ENCODE measurements around the gene PRKN.
"Not testable (repeated sequence)": the region's sequence is repeated elsewhere in the genome, so short reads cannot be mapped to it uniquely, and the experiment has no call there.

Gene PRKN

DNA sequence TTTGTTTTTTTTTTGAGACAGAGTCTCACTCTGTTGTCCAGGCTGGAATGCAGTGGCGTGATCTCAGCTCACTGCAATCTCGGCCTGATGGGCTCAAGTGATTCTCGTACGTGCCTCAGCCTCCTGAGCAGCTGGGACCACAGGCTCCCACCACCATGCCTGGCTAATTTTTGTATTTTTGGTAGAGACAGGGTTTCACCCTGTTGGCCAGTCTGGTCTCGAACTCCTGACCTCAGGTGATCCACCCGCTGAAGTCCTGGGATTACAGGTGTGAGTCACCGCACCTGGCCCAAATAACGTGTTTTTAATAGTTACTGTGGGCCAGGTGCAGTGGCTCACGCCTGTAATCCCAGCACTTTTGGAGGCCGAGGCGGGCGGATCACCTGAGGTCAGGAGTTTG lies 876.1 kb downstream of the PRKN start:
- 86 to 98% methylated on average over 12 of the region's 12 CpGs for whole genome bisulfite sequencing, 2 experiments (ENCODE audit: insufficient coverage in 2 of 2)

DNA sequence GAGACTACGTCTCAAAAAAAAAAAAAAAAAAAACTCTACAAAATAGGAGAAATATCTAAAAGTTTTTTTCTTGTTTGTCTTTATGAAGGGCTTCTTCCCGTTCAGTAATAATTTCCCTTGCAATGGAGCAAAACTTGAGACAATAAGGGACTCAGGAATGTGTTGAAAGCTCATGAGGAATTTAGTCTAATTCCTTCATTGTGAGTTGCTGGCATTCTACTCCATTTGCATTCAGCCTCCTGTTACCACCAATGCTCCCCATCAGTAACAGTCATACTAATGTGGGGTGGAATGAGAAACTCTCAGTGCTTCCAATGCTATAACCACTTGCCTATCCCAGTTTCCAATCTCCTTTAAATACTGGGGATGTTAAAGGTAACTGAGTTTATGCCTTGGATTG lies 877.0 kb downstream of the PRKN start:
- no CpG with 5 or more reads among the region's 2 CpGs for WGBS, 2 experiments (ENCODE audit: insufficient coverage in 2 of 2)
- H3K4me1 ChIP-seq (ENCODE audit: control insufficient read depth, insufficient read depth, low read length, poor library complexity, severe bottlenecking), result no peaks in the 10 kb centered on the region

More for the DNA sequence above, 876.1 kb downstream of the PRKN start:
- not testable (repeated sequence) for H3K9me3 ChIP-seq (ENCODE audit: control insufficient read depth, low read length); H3K27ac ChIP-seq (ENCODE audit: low read depth, low read length, severe bottlenecking); H3K4me1 ChIP-seq (ENCODE audit: control insufficient read depth, insufficient read depth, low read length, poor library complexity, severe bottlenecking); H3K4me3 ChIP-seq (ENCODE audit: extremely low read depth, insufficient read depth, low read length, poor library complexity, severe bottlenecking); H3K36me3 ChIP-seq (ENCODE audit: control insufficient read depth, insufficient read depth, low read length)

DNA sequence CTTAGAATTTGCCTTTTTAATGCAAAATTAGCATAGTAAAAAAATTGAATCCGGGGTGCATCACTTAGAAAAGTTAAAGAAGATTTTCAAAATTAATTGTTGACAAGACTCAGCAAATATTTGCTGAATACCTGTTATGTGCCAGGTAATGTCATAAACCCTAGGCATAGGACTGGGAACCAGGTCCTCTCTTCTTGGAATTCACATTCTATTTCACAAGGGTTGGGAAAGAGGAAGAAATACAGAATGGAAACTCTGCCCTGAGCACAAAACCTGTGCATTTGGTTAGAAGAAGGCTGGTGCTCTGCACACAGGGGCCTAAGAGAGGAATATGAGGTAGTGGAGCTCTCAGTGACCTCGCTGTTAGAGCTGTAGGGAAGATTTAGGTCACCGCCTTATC lies 879.9 kb downstream of the PRKN start:
- no peaks in the 10 kb centered on the region for H3K36me3 ChIP-seq (ENCODE audit: control insufficient read depth, insufficient read depth, low read length)

More for the DNA sequence above, 877.0 kb downstream of the PRKN start:
- H3K9me3 ChIP-seq (ENCODE audit: control insufficient read depth, low read length), result no peaks in the 10 kb centered on the region
- H3K4me3 ChIP-seq (ENCODE audit: extremely low read depth, insufficient read depth, low read length, poor library complexity, severe bottlenecking), result no peak overlapping the region
- H3K27ac ChIP-seq (ENCODE audit: low read depth, low read length, severe bottlenecking), result no peak overlapping the region
- no peaks in the 10 kb centered on the region for H3K36me3 ChIP-seq (ENCODE audit: control insufficient read depth, insufficient read depth, low read length)

DNA sequence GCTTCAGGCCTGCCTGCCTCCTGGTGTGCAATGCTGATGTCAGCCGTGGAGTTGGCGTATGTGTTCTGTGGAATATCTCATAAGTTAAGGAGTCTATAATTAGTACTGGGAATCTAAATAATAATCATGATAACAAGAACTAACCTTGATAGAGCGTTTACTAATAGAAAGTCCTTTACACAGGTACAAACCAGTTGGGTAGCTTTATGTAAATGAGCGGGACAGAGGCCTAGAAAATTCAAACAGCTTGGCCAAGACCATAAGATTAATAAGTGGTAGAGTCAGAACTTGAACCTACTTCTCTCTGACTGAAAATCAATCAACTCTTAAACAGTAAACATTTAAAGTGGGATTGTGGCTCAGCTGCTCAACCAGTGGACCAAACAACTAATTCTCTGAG lies 882.8 kb downstream of the PRKN start:
- Histone ChIP-seq H3K36me3 (ENCODE audit: control insufficient read depth, insufficient read depth, low read length) (no peaks in the 10 kb centered on the region), H3K4me1 (ENCODE audit: control insufficient read depth, insufficient read depth, low read length, poor library complexity, severe bottlenecking) (no peaks in the 10 kb centered on the region), H3K4me3 (ENCODE audit: extremely low read depth, insufficient read depth, low read length, poor library complexity, severe bottlenecking) (no peak overlapping the region), H3K27ac (ENCODE audit: low read depth, low read length, severe bottlenecking) (no peak overlapping the region), H3K9me3 (ENCODE audit: control insufficient read depth, low read length) (no peaks in the 10 kb centered on the region)
- no CpG with 5 or more reads among the region's 4 CpGs for WGBS, 2 experiments (ENCODE audit: insufficient coverage in 2 of 2)

More for the DNA sequence above, 879.9 kb downstream of the PRKN start:
- Histone ChIP-seq H3K4me3 (ENCODE audit: extremely low read depth, insufficient read depth, low read length, poor library complexity, severe bottlenecking) (no peak overlapping the region), H3K9me3 (ENCODE audit: control insufficient read depth, low read length) (no peaks in the 10 kb centered on the region), H3K27ac (ENCODE audit: low read depth, low read length, severe bottlenecking) (no peak overlapping the region), H3K4me1 (ENCODE audit: control insufficient read depth, insufficient read depth, low read length, poor library complexity, severe bottlenecking) (no peaks in the 10 kb centered on the region)
- WGBS, 2 experiments (ENCODE audit: insufficient coverage in 2 of 2), result 86 to 89% methylated on average over 2 of the region's 3 CpGs

DNA sequence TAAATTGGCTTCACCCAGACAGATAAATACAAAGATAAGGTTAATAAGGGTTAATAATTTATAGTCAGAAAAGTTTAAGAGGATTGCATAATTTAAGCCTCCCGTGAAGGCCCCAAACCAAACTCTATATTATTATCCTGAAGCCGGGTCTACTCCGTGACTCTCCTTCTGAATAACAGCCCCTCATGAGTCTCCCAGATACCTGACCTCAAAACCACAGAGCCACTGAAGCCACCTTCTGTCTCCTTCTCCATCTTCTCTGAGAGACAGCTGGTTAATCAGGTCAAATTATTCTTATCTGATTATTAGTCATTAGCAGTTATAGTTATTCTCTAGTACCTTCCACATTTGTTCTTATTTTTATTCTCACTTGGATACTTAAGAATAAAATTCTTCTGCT lies 884.5 kb downstream of the PRKN start:
- 80 to 100% methylated on average over 1 to 3 of the region's 3 CpGs for WGBS, 2 experiments (ENCODE audit: insufficient coverage in 2 of 2)
- H3K4me1 ChIP-seq (ENCODE audit: control insufficient read depth, insufficient read depth, low read length, poor library complexity, severe bottlenecking), result no peaks in the 10 kb centered on the region

DNA sequence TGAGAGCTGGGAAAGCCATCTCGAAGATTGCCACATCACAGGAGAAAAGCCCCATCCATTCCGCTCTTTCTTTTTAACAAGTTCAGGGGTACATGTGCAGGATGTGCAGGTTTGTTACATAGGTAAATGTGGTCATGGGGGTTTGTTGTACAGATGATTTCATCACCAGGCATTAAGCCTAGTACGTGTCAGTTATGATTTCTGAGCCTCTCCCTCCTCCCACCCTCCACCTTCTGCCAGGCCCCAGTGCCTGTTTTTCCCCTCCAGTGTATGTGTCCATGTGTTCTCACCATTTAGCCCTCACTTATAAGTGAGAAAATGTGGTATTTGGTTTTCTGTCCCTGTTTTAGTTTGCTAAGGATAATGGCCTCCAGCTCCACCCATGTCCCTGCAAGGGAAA lies 887.2 kb downstream of the PRKN start:
- 100% methylated on average over 1 to 2 of the region's 3 CpGs for WGBS, 2 experiments (ENCODE audit: insufficient coverage in 2 of 2)
- Histone ChIP-seq H3K36me3 (ENCODE audit: control insufficient read depth, insufficient read depth, low read length) (no peaks in the 10 kb centered on the region), H3K27ac (ENCODE audit: low read depth, low read length, severe bottlenecking) (no peak overlapping the region), H3K4me3 (ENCODE audit: extremely low read depth, insufficient read depth, low read length, poor library complexity, severe bottlenecking) (no peak overlapping the region), H3K4me1 (ENCODE audit: control insufficient read depth, insufficient read depth, low read length, poor library complexity, severe bottlenecking) (no peaks in the 10 kb centered on the region), H3K9me3 (ENCODE audit: control insufficient read depth, low read length) (no peaks in the 10 kb centered on the region)

More for the DNA sequence above, 884.5 kb downstream of the PRKN start:
- no peaks in the 10 kb centered on the region for H3K9me3 ChIP-seq (ENCODE audit: control insufficient read depth, low read length)
- H3K4me3 ChIP-seq (ENCODE audit: extremely low read depth, insufficient read depth, low read length, poor library complexity, severe bottlenecking), result no peak overlapping the region
- no peaks in the 10 kb centered on the region for H3K36me3 ChIP-seq (ENCODE audit: control insufficient read depth, insufficient read depth, low read length)
- no peak overlapping the region for H3K27ac ChIP-seq (ENCODE audit: low read depth, low read length, severe bottlenecking)

DNA sequence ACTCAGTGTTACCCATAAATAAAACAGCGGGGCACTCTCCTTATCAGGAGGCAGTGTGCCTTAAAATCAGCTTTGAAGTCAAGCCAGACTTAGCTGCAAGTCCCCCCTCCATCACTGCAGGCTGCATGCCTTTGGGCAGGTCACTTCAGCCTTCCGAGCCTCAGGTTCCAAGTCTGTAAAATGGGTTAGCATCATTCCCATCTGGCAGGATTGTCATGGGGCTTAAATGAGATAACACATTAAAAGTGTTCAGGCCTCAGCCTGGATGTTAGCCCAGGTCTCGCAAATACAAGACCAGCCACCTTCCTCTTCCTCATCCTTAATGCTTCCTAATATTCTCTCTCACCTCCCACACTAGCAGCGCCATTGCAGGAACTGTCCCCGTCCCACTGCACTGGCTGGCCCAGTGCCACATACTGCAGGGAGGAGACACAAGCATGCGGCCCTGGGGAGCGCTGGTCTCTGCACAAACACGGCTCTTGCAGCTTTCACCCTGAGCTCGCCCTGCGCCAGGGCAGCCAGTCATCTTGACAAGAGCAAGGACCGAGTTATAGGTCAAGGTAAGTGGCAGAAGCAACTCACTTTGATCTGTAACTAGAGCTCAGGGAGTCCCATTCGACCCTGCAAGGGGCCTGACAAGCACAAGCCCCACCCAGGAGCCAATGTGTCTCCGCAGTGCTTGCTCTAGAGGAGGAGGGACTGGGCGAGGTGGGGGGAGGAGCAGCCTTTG lies 889.1 kb downstream of the PRKN start:
- no peak overlapping the region for H3K4me3 ChIP-seq (ENCODE audit: extremely low read depth, insufficient read depth, low read length, poor library complexity, severe bottlenecking)
- 68 to 69% methylated on average over 12 to 14 of the region's 14 CpGs for WGBS, 2 experiments (ENCODE audit: insufficient coverage in 2 of 2)
- H3K4me1 ChIP-seq (ENCODE audit: control insufficient read depth, insufficient read depth, low read length, poor library complexity, severe bottlenecking), result no peaks in the 10 kb centered on the region
- H3K36me3 ChIP-seq (ENCODE audit: control insufficient read depth, insufficient read depth, low read length), result no peaks in the 10 kb centered on the region
- H3K27ac ChIP-seq (ENCODE audit: low read depth, low read length, severe bottlenecking), result no peak overlapping the region
- no peaks in the 10 kb centered on the region for H3K9me3 ChIP-seq (ENCODE audit: control insufficient read depth, low read length)

DNA sequence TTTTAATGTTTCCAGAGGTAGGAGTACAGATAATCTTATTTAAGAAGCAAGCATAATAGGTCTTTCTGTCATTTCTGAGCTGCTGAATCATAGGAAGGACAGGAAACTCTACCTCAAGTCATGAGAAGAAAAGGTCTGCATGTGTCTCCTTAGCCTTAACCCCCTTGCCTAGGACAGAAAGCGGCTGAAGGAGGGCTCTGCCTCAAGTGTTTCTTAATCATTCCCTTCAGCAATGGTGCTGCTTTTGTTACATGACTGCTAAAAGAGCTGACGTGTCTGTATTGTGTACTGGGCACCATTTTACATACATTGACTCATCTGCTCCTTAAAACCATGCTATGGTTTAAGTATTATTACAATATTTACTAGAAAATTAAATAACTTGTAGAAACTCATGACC lies 889.7 kb downstream of the PRKN start:
- 71 to 100% methylated on average over 1 of the region's 2 CpGs for WGBS, 2 experiments (ENCODE audit: insufficient coverage in 2 of 2)
- Histone ChIP-seq H3K36me3 (ENCODE audit: control insufficient read depth, insufficient read depth, low read length) (no peaks in the 10 kb centered on the region), H3K4me1 (ENCODE audit: control insufficient read depth, insufficient read depth, low read length, poor library complexity, severe bottlenecking) (no peaks in the 10 kb centered on the region), H3K27ac (ENCODE audit: low read depth, low read length, severe bottlenecking) (no peak overlapping the region), H3K4me3 (ENCODE audit: extremely low read depth, insufficient read depth, low read length, poor library complexity, severe bottlenecking) (no peak overlapping the region), H3K9me3 (ENCODE audit: control insufficient read depth, low read length) (no peaks in the 10 kb centered on the region)

DNA sequence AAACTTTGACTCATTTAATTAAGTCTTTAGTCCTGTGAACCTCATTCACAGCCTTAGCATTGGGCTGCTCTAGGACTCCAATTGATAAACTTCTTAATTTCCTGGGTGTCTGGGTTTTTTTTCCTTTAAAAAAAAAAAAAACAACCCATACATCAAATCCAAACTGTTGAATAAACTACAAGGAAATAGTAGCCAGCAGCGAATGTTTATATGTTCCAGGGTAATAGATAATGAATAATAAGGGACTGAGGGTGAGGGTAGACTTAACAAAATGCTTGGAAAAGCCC lies 890.2 kb downstream of the PRKN start:
- no peaks in the 10 kb centered on the region for H3K9me3 ChIP-seq (ENCODE audit: control insufficient read depth, low read length)
- H3K4me1 ChIP-seq (ENCODE audit: control insufficient read depth, insufficient read depth, low read length, poor library complexity, severe bottlenecking), result no peaks in the 10 kb centered on the region
- H3K27ac ChIP-seq (ENCODE audit: low read depth, low read length, severe bottlenecking), result no peak overlapping the region
- 57 to 86% methylated on average over 1 of the region's 1 CpG for WGBS, 2 experiments (ENCODE audit: insufficient coverage in 2 of 2)
- no peaks in the 10 kb centered on the region for H3K36me3 ChIP-seq (ENCODE audit: control insufficient read depth, insufficient read depth, low read length)
- H3K4me3 ChIP-seq (ENCODE audit: extremely low read depth, insufficient read depth, low read length, poor library complexity, severe bottlenecking), result no peak overlapping the region

DNA sequence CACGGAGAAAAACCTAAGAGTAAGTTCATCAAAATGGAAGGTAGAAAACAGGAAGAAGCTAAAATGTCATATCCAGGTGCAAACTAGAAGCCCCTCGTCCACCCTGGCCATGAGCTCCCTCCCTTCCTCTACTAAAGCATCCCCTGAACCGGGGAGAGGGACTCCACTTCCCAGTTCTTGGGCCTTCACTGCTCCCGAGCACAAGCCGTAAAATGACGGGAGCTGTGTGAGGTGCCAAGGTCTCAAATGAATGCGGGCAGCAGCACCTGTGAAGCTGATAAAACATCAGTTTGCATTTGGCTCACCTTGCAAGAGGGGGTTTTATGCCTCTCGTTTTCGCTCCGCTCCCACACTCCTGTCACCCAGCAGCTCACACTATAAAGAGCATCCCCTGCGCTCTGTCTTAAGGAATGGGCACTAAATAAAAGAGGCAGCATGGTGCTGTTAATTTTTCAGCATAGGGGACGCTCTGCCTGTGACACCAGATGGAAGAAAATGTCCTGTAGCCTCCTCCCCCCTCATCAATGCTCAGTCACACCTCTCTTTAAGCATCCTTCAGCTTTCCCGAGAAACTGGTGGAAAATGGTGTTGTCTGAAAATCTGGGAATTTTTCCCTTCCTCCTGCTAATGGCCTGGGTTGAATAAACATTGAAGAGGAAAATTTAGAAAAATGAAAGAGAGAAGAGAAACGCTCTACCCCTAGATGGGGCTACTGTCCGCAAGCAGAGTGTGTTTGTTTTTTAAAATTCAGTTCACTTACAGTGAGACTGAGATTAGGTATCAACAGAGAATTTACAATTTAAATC lies 890.7 kb downstream of the PRKN start:
- no peaks in the 10 kb centered on the region for H3K9me3 ChIP-seq (ENCODE audit: control insufficient read depth, low read length)
- WGBS, 2 experiments (ENCODE audit: insufficient coverage in 2 of 2), result 87 to 91% methylated on average over 10 to 11 of the region's 15 CpGs
- H3K36me3 ChIP-seq (ENCODE audit: control insufficient read depth, insufficient read depth, low read length), result no peaks in the 10 kb centered on the region
- H3K27ac ChIP-seq (ENCODE audit: low read depth, low read length, severe bottlenecking), result no peak overlapping the region
- H3K4me3 ChIP-seq (ENCODE audit: extremely low read depth, insufficient read depth, low read length, poor library complexity, severe bottlenecking), result no peak overlapping the region
- H3K4me1 ChIP-seq (ENCODE audit: control insufficient read depth, insufficient read depth, low read length, poor library complexity, severe bottlenecking), result no peaks in the 10 kb centered on the region
